GM18526 (cell line): ENCODE results near the gene CACNA1A.

Source experiments
- POLR2A ChIP-seq: IDR thresholded peaks from 3 replicates; pipeline ENCODE4 v1.6.1; 2011; ENCODE audit not compliant: insufficient read length; ENCODE audit errors: extremely low read depth

Gene CACNA1A

GRCh38 chr19:13207237-13207845, 298.9 kb downstream of the CACNA1A start:
- TF ChIP-seq POLR2A = no peak

GRCh38 chr19:13206587-13206986, 299.7 kb downstream of the CACNA1A start:
- no peak for TF ChIP-seq POLR2A

GRCh38 chr19:13198634-13199033, 307.6 kb downstream of the CACNA1A start:
- no peak for TF ChIP-seq POLR2A

GRCh38 chr19:13195678-13196077, 310.6 kb downstream of the CACNA1A start:
- TF ChIP-seq POLR2A = no peak

- TF ChIP-seq POLR2A = no peak
Observed at GRCh38 chr19:13190781-13191540, 315.3 kb downstream of the CACNA1A start.

- no peak for TF ChIP-seq POLR2A
Observed at GRCh38 chr19:13189600-13189999, 316.7 kb downstream of the CACNA1A start.

GRCh38 chr19:13187419-13187818, 318.9 kb downstream of the CACNA1A start:
- no peak for TF ChIP-seq POLR2A

GRCh38 chr19:13181747-13182388, 324.4 kb downstream of the CACNA1A start:
- TF ChIP-seq POLR2A = no peak

GRCh38 chr19:13176345-13176744, 329.9 kb downstream of the CACNA1A start:
- no peak for TF ChIP-seq POLR2A

GRCh38 chr19:13173139-13173737, 333.0 kb downstream of the CACNA1A start:
- TF ChIP-seq POLR2A = no peak

- no peak for TF ChIP-seq POLR2A
Observed at GRCh38 chr19:13172346-13173138, 333.7 kb downstream of the CACNA1A start.

- no peak for TF ChIP-seq POLR2A
Observed at GRCh38 chr19:13171146-13171545, 335.1 kb downstream of the CACNA1A start.

- TF ChIP-seq POLR2A = no peak
Observed at GRCh38 chr19:13169769-13170168, 336.5 kb downstream of the CACNA1A start.

- TF ChIP-seq POLR2A = no peak
Observed at GRCh38 chr19:13165162-13165997, 340.9 kb downstream of the CACNA1A start.
